ENCODE data around the gene SETD6. TPM values are rescaled to one million over a fixed set of nuclear protein-coding genes. Genes with fewer than 3 reads are reported as not detected.
A peak's percentile ranks its signal among the peaks of the same experiment; 100 is the strongest.

SETD6 gene
- total and polyA plus RNA-seq, 2 of the 13 experiments (the other 11 are each of a cell fraction or from before 2014, with no cell fraction given): 24.0 to 25.7 TPM

DNA sequence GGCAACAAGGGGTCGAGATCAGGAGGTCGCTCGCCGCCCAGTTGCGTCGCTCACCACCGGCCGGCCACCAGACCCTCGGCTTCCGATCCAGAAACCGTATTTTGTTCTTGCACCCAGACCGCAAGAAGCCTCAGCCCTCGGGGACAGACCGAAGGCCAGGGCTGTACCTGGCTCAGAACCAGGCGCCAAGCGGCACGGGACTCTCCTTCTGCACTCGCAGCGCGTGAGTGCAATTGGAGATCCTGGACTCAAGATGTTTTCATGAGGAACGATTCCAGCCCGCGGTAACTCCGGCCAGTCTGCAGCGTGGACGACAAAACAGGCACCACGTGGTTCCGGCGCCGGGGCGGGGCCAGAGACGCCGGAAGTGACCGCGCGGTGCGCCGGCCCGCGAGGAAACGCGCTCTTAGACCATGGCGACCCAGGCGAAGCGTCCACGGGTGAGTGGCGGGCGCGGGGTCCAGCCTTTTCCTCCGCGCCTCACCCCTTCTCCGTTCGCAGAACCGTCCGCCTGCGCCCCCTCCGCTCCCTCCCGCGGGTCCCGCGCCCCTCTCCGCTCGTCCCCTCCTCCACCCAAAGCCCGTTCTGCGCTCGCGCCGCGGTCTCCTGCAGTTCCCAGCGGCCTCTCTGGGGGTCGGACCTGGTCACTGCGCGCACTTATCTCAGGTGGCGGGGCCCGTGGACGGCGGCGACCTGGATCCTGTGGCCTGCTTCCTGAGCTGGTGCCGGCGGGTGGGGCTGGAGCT, at the start of gene SETD6 (continued):
- TF ChIP-seq ZBTB40 (IDR thresholded peaks at IDR 0.05) (peak; percentile 31; the same call in 1 of the 2 replicates), ZBTB40 (CRISPR knock-in tag; IDR thresholded peaks at IDR 0.05) (peak; percentile 91), JUNB (CRISPR knock-in tag; IDR thresholded peaks at IDR 0.05; ENCODE audit: borderline replicate concordance) (0 out of 2 replicates have a peak, but pooled peaks have one; percentile 52), AHR (CRISPR knock-in tag; IDR thresholded peaks at IDR 0.05) (no peak; the same call in 1 of the 2 replicates), ETS1 (CRISPR knock-in tag; IDR thresholded peaks at IDR 0.05) (peak; percentile 94), HIVEP1 (CRISPR knock-in tag; IDR thresholded peaks at IDR 0.05) (peak; percentile 92), ZNF841 (CRISPR knock-in tag; IDR thresholded peaks at IDR 0.05; ENCODE audit: borderline replicate concordance) (peak; percentile 82; the same call in 1 of the 2 replicates), HNRNPLL (IDR thresholded peaks at IDR 0.05; ENCODE audit: low read depth, low read length, poor library complexity, severe bottlenecking) (peak; percentile 78), ZNF546 (CRISPR knock-in tag; conservative IDR thresholded peaks at IDR 0.05) (peak; percentile 98), GABPB1 (CRISPR knock-in tag; IDR thresholded peaks at IDR 0.05) (peak; percentile 99), GMEB2 (CRISPR knock-in tag; IDR thresholded peaks at IDR 0.05; ENCODE audit: low read depth) (peak; percentile 67), ZNF616 (CRISPR knock-in tag; IDR thresholded peaks at IDR 0.05; ENCODE audit: low read depth) (peak; percentile 93), FOSL1 (CRISPR knock-in tag; IDR thresholded peaks at IDR 0.05; ENCODE audit: borderline replicate concordance) (peak; percentile 4; the same call in 1 of the 2 replicates), ARHGAP35 (CRISPR knock-in tag; IDR thresholded peaks at IDR 0.05; ENCODE audit: borderline replicate concordance) (peak; percentile 79; the same call in 1 of the 2 replicates), ZNF362 (CRISPR knock-in tag; IDR thresholded peaks at IDR 0.05; ENCODE audit: borderline replicate concordance) (no peak; the same call in 1 of the 2 replicates)

Measured in HepG2 (cell line).